Globus pallidus (tissue), 1 donor: ENCODE results near the gene POLR2C.

Experiments
- DNase-seq: peaks from one replicate; pipeline ENCODE4 v3.0.0-alpha.2; 2015; ENCODE audit warnings: low spot score

The POLR2C gene

GRCh38 chr16:57504001-57504400 lies 41.5 kb downstream of the POLR2C start:
- no peak for DNase-seq

- no peak for DNase-seq
Observed at GRCh38 chr16:57504491-57504890, 42.0 kb downstream of the POLR2C start.

GRCh38 chr16:57505169-57505568 lies 42.7 kb downstream of the POLR2C start:
- DNase-seq, result no peak

GRCh38 chr16:57507136-57508034 lies 44.9 kb downstream of the POLR2C start:
- no peak for DNase-seq

- DNase-seq, result no peak
Observed at GRCh38 chr16:57508035-57508425, 45.6 kb downstream of the POLR2C start.

GRCh38 chr16:57509231-57509923 lies 46.9 kb downstream of the POLR2C start:
- no peak for DNase-seq

GRCh38 chr16:57510016-57510871 lies 47.8 kb downstream of the POLR2C start:
- no peak for DNase-seq

GRCh38 chr16:57512296-57513001 lies 50.0 kb downstream of the POLR2C start:
- DNase-seq, result no peak

- no peak for DNase-seq
Observed at GRCh38 chr16:57513371-57514102, 51.1 kb downstream of the POLR2C start.

GRCh38 chr16:57514371-57514770 lies 51.9 kb downstream of the POLR2C start:
- no peak for DNase-seq

- no peak for DNase-seq
Observed at GRCh38 chr16:57514791-57515600, 52.5 kb downstream of the POLR2C start.

GRCh38 chr16:57516176-57516725 lies 53.8 kb downstream of the POLR2C start:
- no peak for DNase-seq

GRCh38 chr16:57516773-57517172 lies 54.3 kb downstream of the POLR2C start:
- no peak for DNase-seq

GRCh38 chr16:57517397-57518367 lies 55.2 kb downstream of the POLR2C start:
- DNase-seq, result no peak

- DNase-seq, result no peak
Observed at GRCh38 chr16:57518520-57518919, 56.0 kb downstream of the POLR2C start.

GRCh38 chr16:57518922-57519321 lies 56.4 kb downstream of the POLR2C start:
- no peak for DNase-seq

- peak; percentile 50 for DNase-seq
Observed at GRCh38 chr16:57519796-57520360, 57.4 kb downstream of the POLR2C start.
